ENCODE data around the gene SGPP1.

GRCh38 chr14:63761351-63762117 is 33.7 kb upstream of the SGPP1 start:
- TF ChIP-seq GATA2 (IDR thresholded peaks at IDR 0.05; ENCODE audit: low read depth, low read length) = no peak
- TF ChIP-seq GATA3 (IDR thresholded peaks at IDR 0.05; ENCODE audit: low read depth, low read length) = no peak

Measured in SH-SY5Y (cell line).